ENCODE results near the gene ATP6V1G3.

DNA sequence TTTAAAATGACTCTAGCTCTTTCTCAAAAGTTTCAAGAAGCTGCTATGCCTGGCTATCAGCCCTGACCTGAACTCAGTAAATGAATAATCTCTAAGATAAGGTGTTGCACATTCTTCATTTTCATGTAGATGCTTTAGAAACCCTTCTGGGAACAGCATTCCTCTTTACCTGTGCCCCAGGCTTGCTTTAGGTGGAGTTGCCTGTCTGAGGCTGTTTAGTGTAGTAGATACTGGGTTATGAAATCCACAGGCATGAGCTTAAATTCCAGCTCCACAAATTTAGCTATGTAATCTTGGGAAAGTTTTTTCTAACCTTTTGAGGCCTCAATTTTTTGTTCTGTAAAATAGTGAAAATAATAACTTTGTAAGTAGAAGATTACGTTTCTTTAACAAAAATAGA, 41.6 kb downstream of the ATP6V1G3 start:
- TF ChIP-seq CTCF (IDR thresholded peaks at IDR 0.05; ENCODE audit: insufficient read depth, low read length, poor library complexity, severe bottlenecking) (no peak), EZH2phosphoT487 (conservative IDR thresholded peaks at IDR 0.05; ENCODE audit: low read length) (no peak)

Measured in SU-DHL-6 (cell line).